Upper lobe of left lung (tissue), 4 donors: ENCODE data around the gene PGBD4.

Experiments used
- CTCF ChIP-seq, 6 experiments: fragments of 450-650 bp in 4 of 6; fragments of 200-600 bp in 2 of 6; sonication (generic) in 2 of 6; IDR thresholded peaks; one replicate each; pipeline ENCODE4 v1.5.1; 2016 to 2019; ENCODE audit warnings: antibody characterized with exemption in 6 of 6
- EP300 ChIP-seq, 4 donors: sonication (generic); formaldehyde crosslinking; IDR thresholded peaks; one replicate each; pipeline ENCODE4 v1.5.1; 2017; ENCODE audit warnings: antibody characterized with exemption in 4 of 4, control low read depth in 2 of 4
- POLR2A ChIP-seq, 4 donors: fragments of 450-650 bp; IDR thresholded peaks; one replicate each; pipeline ENCODE4 v1.5.1; 2016 to 2017; ENCODE audit warnings: antibody characterized with exemption in 4 of 4, mild to moderate bottlenecking in 2 of 4
- POLR2AphosphoS5 ChIP-seq, 2 donors: sonication (generic); formaldehyde crosslinking; IDR thresholded peaks; one replicate each; pipeline ENCODE4 v1.5.1; 2017; ENCODE audit warnings: antibody characterized with exemption in 2 of 2

GRCh38 chr15:34128898-34129297 is 27.0 kb downstream of the PGBD4 start:
- no peak for TF ChIP-seq CTCF (IDR thresholded peaks at IDR 0.05)
- no peak for TF ChIP-seq EP300 (IDR thresholded peaks at IDR 0.05)
- TF ChIP-seq POLR2A (IDR thresholded peaks at IDR 0.05): no peak
- no peak for TF ChIP-seq POLR2AphosphoS5 (IDR thresholded peaks at IDR 0.05)
